Measurements from ENCODE around the gene VSTM2L.

The VSTM2L gene

DNA sequence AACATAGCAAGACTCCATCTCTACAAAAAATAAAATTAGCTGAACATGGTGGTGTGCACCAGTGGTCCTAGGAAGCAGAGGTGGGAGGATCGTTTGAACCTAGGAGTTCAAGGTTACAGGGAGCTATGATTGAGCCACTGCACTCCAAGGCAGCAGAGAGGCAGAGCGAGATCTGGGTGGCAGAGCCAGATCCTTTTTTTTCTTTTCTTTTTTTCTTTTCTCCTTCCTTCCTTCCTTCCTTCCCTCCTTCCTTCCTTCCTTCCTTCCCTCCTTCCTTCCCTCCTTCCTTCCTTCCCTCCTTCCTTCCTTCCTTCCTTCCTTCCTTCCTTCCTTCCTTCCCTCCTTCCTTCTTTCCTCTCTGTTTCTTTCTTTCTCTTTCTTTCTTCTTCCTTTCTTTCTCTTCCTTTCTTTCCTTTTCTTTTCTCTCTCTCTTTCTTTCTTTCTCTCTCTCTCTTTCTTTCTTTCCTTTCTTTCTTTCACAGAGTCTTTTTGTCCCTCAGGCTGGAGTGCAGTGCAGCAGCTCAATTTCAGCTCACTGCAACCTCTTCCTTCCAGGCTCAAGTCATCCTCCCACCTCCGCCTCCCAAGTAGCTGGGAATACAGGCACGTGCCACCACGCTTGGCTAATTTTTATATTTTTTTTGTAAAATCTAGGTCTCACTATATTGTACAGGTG, 9.2 kb upstream of the VSTM2L start:
- H3K36me3 ChIP-seq (ENCODE audit: control insufficient read depth, insufficient read depth, low read length) = no peaks in the 10 kb centered on the region
- peaks cover 5% of the 10 kb centered on the region; the same call in 1 of the 2 replicates for H3K4me1 ChIP-seq (ENCODE audit: control insufficient read depth, insufficient read depth, low read length)
- no peak overlapping the region for H3K9ac ChIP-seq (ENCODE audit: low read length)
- no peaks in the 10 kb centered on the region for H3K9me3 ChIP-seq (ENCODE audit: control insufficient read depth, insufficient read depth, low read depth, low read length)
- H3K4me3 ChIP-seq (ENCODE audit: low read depth, low read length) = no peak overlapping the region
- no peak overlapping the region for H3K27ac ChIP-seq (ENCODE audit: low read depth, low read length)
- H3K27me3 ChIP-seq (ENCODE audit: control insufficient read depth, insufficient read depth, low read length) = no peaks in the 10 kb centered on the region

DNA sequence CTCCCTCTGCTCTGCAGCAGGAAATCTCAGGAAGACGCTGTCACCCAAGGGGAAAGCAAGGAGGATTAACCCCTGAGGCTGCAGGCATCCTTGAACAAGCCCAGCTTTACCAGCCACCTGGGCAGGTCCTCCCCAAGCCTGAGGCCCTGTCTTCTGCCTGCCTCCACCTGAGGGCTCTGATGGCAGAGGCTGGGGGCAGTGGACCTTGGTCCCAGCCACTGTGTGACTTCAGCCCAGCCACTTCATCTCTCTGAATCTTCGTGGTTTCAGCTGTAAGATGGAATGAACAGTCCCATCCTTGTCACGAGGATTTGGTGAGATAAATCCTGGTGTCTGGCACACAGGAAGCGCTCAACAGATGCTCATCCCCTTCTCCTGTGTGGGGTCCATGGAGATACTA, 8.5 kb upstream of the VSTM2L start:
- Histone ChIP-seq H3K27ac (ENCODE audit: low read depth, low read length) (no peak overlapping the region), H3K9me3 (ENCODE audit: control insufficient read depth, insufficient read depth, low read depth, low read length) (no peaks in the 10 kb centered on the region), H3K9ac (ENCODE audit: low read length) (no peak overlapping the region), H3K27me3 (ENCODE audit: control insufficient read depth, insufficient read depth, low read length) (peaks cover 5% of the 10 kb centered on the region; the same call in 1 of the 2 replicates), H3K36me3 (ENCODE audit: control insufficient read depth, insufficient read depth, low read length) (no peaks in the 10 kb centered on the region), H3K4me3 (ENCODE audit: low read depth, low read length) (no peak overlapping the region), H3K4me1 (ENCODE audit: control insufficient read depth, insufficient read depth, low read length) (peaks cover 5% of the 10 kb centered on the region; the same call in 1 of the 2 replicates)

DNA sequence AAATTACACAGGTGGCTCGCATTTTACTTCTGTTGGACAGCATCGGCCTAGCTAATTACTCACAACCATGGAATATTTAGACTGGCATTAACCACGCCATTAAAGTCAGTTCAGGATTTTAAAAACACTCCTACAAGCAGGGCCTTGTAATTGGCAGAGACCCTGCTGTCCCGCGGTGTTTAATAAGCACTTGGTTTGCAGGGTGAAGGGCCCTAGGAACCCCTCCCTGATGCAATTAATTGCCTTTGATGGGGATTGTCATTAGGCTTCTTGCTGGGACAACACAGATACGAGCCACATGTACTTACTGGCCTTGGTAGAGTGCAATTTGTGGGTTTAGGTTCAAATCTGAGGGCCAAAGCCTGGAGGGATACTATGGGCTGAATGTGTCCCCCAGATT, 7.8 kb upstream of the VSTM2L start:
- Histone ChIP-seq H3K27me3 (ENCODE audit: control insufficient read depth, insufficient read depth, low read length) (peaks cover 11% of the 10 kb centered on the region; the same call in 1 of the 2 replicates), H3K36me3 (ENCODE audit: control insufficient read depth, insufficient read depth, low read length) (no peaks in the 10 kb centered on the region), H3K27ac (ENCODE audit: low read depth, low read length) (no peak overlapping the region), H3K4me3 (ENCODE audit: low read depth, low read length) (no peak overlapping the region), H3K9ac (ENCODE audit: low read length) (no peak overlapping the region), H3K9me3 (ENCODE audit: control insufficient read depth, insufficient read depth, low read depth, low read length) (no peaks in the 10 kb centered on the region), H3K4me1 (ENCODE audit: control insufficient read depth, insufficient read depth, low read length) (peaks cover 5% of the 10 kb centered on the region; the same call in 1 of the 2 replicates)

DNA sequence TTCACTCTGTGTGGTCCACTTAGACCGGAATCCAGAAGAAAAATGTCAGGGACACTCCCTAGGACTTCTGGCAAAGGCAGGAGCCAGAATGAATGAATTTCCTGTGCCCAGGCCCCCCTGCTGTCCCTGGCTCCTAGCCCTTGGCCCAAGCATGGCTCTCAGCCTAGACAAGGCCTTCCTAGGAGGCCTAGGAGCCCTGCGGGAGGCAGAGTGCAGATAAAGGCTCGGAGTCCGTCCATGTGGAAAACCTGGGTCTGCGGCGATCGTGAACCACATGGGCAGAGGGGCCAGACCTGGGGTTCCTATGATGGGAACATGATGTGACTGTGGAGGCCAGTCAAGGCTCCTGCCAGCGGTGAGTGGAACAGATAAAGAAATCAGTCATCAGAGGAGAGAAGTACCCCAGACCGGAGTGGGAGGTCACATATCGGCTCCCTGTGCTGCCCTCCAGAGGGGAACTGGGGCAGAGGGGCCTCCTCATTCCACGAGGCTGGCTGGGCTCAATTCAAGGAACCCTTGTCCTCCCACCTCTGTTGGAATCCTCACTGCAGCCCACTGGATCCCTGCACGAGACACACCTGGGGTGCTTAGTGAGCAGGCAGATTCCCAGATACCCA, 5.9 kb upstream of the VSTM2L start:
- Histone ChIP-seq H3K4me1 (ENCODE audit: control insufficient read depth, insufficient read depth, low read length) (peaks cover 8% of the 10 kb centered on the region; the same call in 1 of the 2 replicates), H3K4me3 (ENCODE audit: low read depth, low read length) (no peak overlapping the region), H3K27ac (ENCODE audit: low read depth, low read length) (no peak overlapping the region), H3K27me3 (ENCODE audit: control insufficient read depth, insufficient read depth, low read length) (peaks cover 22% of the 10 kb centered on the region; the same call in 1 of the 2 replicates), H3K36me3 (ENCODE audit: control insufficient read depth, insufficient read depth, low read length) (no peaks in the 10 kb centered on the region), H3K9ac (ENCODE audit: low read length) (no peak overlapping the region), H3K9me3 (ENCODE audit: control insufficient read depth, insufficient read depth, low read depth, low read length) (no peaks in the 10 kb centered on the region)

DNA sequence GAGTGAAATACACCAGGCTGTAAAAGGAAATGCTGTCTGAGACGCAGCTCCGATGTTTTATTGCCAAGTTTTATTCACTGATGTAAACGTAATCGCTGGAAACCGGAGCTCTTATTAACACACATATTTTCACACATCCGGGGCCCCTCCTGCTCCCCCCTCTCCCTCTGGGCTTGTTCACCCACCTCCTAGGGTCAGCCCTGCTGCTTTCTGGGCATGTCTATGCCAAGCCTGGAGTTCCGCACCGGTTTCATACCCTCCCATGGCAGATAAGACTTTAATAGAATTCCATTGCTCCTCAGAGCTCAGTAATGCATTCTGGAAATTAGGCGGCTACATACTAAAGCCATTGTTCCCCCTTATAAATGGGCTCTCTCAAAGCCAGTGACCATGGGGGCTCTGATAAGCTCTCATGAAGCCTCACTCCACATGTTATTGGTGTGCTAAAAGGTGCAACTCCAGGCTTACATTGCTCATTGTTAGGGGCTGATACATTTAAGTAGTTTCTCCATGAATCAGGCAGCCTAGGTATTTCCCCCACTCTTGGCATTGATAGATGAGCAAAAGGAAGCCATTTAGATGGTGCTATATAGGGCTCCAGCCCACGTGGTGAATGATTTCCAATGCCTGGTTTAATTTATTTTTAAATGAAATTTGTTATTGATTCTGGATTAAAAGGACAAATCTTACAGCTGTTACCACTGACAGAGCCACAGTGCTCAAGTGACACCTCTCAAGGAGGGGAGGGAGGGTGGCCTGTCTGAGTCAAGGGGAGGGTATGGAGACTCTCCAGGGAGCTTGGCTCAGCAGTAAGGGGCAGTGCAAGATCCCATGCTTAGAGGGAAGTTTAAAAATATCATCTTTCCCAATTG, 4.5 kb upstream of the VSTM2L start:
- H3K36me3 ChIP-seq (ENCODE audit: control insufficient read depth, insufficient read depth, low read length) = no peaks in the 10 kb centered on the region
- H3K27ac ChIP-seq (ENCODE audit: low read depth, low read length) = no peak overlapping the region
- H3K9me3 ChIP-seq (ENCODE audit: control insufficient read depth, insufficient read depth, low read depth, low read length) = no peaks in the 10 kb centered on the region
- H3K27me3 ChIP-seq (ENCODE audit: control insufficient read depth, insufficient read depth, low read length) = peaks cover 34% of the 10 kb centered on the region
- peaks cover 8% of the 10 kb centered on the region; the same call in 1 of the 2 replicates for H3K4me1 ChIP-seq (ENCODE audit: control insufficient read depth, insufficient read depth, low read length)
- H3K4me3 ChIP-seq (ENCODE audit: low read depth, low read length) = no peak overlapping the region
- no peak overlapping the region for H3K9ac ChIP-seq (ENCODE audit: low read length)

DNA sequence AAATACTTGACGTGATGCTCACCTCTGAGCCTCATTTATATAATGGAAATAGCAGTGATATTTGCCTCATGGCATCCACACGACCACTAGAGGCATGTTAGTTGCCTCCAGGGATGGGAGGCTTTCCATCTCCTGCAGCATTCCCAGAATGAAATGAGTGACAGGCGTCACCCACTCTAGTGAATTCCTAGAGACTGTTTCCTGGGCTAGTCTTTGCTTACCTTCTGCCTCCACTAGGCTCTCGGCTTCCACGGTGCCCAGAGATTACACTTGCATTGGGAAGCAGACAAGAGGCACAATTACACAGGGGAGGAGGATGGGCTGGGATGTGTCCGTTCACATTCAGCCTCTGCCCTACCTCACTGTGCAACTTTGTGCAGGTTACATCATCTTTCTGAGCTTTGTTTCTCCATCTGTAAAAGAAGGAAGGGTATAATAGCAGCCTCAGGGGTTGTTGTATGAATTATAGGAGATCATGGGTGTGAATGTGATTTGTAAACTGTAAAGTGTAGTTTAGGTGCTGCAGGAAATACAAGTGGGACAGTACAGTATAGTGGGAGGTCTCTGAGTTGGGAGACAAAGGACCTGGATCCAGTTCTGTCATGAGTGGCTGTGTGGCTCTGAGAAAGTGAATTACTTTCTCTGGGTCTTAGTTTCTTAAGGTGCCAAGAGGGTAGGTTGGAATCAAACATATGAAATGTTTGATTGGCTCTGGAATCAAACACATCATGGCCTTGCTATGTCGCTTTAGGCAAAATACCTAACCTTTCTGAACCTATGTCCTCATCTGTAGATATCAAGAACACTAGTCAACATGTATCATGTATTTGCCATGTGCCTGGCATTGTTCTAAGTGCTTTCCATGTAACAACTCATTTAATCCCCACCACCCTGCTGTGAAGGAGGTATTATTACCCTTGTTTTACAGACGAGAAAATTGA, 3.6 kb upstream of the VSTM2L start:
- H3K4me3 ChIP-seq (ENCODE audit: low read depth, low read length) = no peak overlapping the region
- peaks cover 8% of the 10 kb centered on the region; the same call in 1 of the 2 replicates for H3K4me1 ChIP-seq (ENCODE audit: control insufficient read depth, insufficient read depth, low read length)
- H3K9me3 ChIP-seq (ENCODE audit: control insufficient read depth, insufficient read depth, low read depth, low read length) = no peaks in the 10 kb centered on the region
- no peak overlapping the region for H3K27ac ChIP-seq (ENCODE audit: low read depth, low read length)
- no peak overlapping the region for H3K9ac ChIP-seq (ENCODE audit: low read length)
- H3K36me3 ChIP-seq (ENCODE audit: control insufficient read depth, insufficient read depth, low read length) = no peaks in the 10 kb centered on the region
- peaks cover 43% of the 10 kb centered on the region for H3K27me3 ChIP-seq (ENCODE audit: control insufficient read depth, insufficient read depth, low read length)

DNA sequence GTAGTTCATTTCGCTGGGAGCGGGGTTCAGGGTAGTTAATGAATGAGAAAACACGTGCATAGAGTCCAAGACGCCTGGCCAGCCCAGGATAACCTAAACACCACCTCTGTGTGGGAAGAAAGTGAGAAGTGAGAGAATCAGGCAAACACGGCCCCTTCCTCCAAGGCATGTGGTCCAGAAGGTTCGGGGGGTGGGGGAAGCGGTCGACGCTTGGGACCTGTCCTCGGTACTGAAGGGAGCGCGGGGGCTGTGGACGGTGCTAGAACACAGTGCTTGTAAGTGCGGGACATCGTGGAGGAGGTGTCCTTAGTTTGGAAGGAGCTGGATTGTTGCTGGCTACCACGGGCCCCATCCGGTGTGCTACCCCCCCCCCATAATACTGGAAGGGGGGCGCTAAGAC, 1.7 kb upstream of the VSTM2L start:
- peaks cover 58% of the 10 kb centered on the region for H3K27me3 ChIP-seq (ENCODE audit: control insufficient read depth, insufficient read depth, low read length)
- no peak overlapping the region for H3K9ac ChIP-seq (ENCODE audit: low read length)

DNA sequence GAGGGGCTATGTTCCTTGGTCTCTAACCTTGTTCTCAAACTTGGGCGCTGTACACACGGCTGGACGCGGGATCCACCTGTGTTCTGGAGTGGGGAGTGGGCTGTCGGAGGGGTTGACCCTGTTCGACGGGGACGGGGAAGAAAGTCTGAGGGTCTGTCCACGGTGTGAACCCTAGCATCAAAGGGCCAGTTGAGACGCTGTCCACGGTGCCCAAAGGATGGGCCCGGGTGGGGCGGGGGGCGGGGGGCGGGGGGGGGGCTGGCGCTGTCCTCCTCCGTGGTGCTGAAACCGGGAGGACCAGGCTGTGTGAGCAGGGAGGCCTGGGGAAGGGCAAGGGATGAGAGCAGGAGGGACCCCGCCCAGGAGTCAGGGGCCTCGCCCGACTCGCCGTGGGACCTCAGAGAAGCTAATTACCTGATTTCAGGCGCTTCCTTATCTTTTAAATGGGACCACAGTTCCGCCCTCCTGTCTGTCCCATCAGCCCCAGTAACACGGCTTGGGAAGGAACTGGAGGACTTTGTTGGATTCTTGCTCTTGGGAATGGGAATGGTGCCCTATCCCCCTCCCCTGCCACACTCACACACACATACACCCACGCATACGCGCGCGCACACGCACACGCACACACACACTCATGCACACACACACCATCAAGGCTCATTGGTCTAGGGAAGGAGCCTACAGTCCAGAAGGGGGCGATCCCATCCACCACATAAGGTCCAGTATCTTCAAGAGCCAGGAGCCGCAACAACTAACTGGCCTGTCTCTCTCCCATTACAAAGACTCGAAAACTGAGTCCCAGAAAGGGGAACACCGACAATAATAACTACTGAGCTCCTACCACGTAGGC, 1.0 kb upstream of the VSTM2L start:
- H3K9ac ChIP-seq (ENCODE audit: low read length) = no peak overlapping the region
- peaks cover 18% of the 10 kb centered on the region for H3K4me1 ChIP-seq (ENCODE audit: control insufficient read depth, insufficient read depth, low read length)
- no peak overlapping the region for H3K27ac ChIP-seq (ENCODE audit: low read depth, low read length)
- H3K9me3 ChIP-seq (ENCODE audit: control insufficient read depth, insufficient read depth, low read depth, low read length) = no peaks in the 10 kb centered on the region
- no peak overlapping the region; the same call in 1 of the 2 replicates for H3K4me3 ChIP-seq (ENCODE audit: low read depth, low read length)
- H3K36me3 ChIP-seq (ENCODE audit: control insufficient read depth, insufficient read depth, low read length) = no peaks in the 10 kb centered on the region
- H3K27me3 ChIP-seq (ENCODE audit: control insufficient read depth, insufficient read depth, low read length) = peaks cover 63% of the 10 kb centered on the region

More for the DNA sequence above, 1.7 kb upstream of the VSTM2L start:
- Histone ChIP-seq H3K36me3 (ENCODE audit: control insufficient read depth, insufficient read depth, low read length) (no peaks in the 10 kb centered on the region), H3K4me1 (ENCODE audit: control insufficient read depth, insufficient read depth, low read length) (peaks cover 15% of the 10 kb centered on the region; the same call in 1 of the 2 replicates), H3K27ac (ENCODE audit: low read depth, low read length) (no peak overlapping the region), H3K9me3 (ENCODE audit: control insufficient read depth, insufficient read depth, low read depth, low read length) (no peaks in the 10 kb centered on the region), H3K4me3 (ENCODE audit: low read depth, low read length) (no peak overlapping the region)

DNA sequence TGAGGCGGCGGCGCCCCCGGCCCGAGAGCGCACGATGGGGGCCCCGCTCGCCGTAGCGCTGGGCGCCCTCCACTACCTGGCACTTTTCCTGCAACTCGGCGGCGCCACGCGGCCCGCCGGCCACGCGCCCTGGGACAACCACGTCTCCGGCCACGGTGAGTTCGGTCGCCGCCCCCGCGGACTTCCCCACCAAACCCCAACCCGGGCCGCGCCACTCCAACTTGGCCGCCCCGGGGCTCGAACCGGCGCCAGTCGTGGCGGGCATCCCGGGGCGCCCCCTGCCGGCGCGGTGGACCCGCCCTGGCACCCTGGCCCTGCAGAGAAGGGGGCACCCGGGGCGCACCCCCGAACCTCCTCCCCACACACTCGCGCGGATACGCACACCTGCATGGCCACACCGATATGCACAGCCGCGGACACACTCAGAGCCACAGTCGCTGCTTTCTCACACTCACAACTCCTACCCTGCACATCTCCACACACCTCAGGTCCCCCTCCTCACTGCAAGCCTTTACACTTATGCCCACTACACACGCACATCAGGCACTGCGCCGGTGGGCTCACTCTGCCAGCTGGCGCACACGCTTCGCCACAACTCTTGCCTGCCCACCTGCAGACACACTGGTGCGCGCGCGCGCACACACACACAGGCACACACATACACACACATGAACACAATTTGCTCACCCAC, 535 bp downstream of the VSTM2L start:
- Histone ChIP-seq H3K27me3 (ENCODE audit: control insufficient read depth, insufficient read depth, low read length) (peaks cover 71% of the 10 kb centered on the region), H3K9me3 (ENCODE audit: control insufficient read depth, insufficient read depth, low read depth, low read length) (no peaks in the 10 kb centered on the region), H3K4me1 (ENCODE audit: control insufficient read depth, insufficient read depth, low read length) (peaks cover 31% of the 10 kb centered on the region), H3K4me3 (ENCODE audit: low read depth, low read length) (peak overlapping the region; percentile 59), H3K27ac (ENCODE audit: low read depth, low read length) (no peak overlapping the region), H3K36me3 (ENCODE audit: control insufficient read depth, insufficient read depth, low read length) (no peaks in the 10 kb centered on the region), H3K9ac (ENCODE audit: low read length) (no peak overlapping the region)
